Measurements from ENCODE around the gene TSSK6. TPM values are rescaled to one million over a fixed set of nuclear protein-coding genes. Genes with fewer than 3 reads are reported as not detected.
A peak's percentile ranks its signal among the peaks of the same experiment; 100 is the strongest.

Gene TSSK6
- total RNA-seq, 2 donors from 2014 or later: 1.5 to 3.6 TPM

- no peak for TF ChIP-seq CTCF (IDR thresholded peaks at IDR 0.05)
- peaks cover 25% of the 10 kb centered on the region for H3K36me3 ChIP-seq
- no peak for DNase-seq (ENCODE audit: low spot score)
- no peak overlapping the region for H3K4me3 ChIP-seq
- no peaks in the 10 kb centered on the region for H3K27me3 ChIP-seq (replicated peaks; ENCODE audit: insufficient read depth)
- no peak overlapping the region for H3K27ac ChIP-seq
- peaks cover 0 to 11% of the 10 kb centered on the region in 2 donors for H3K4me1 ChIP-seq (ENCODE audit: control insufficient read depth in 1 of 2, low read depth in 2 of 2)
- no peak for ATAC-seq (ENCODE audit: insufficient number of reproducible peaks, low FRiP score, low read depth)
- no peaks in the 10 kb centered on the region for H3K9me3 ChIP-seq
Observed at GRCh38 chr19:19507354-19507753, 8.0 kb downstream of the TSSK6 start.

GRCh38 chr19:19506592-19506991 lies 8.8 kb downstream of the TSSK6 start:
- H3K4me1 ChIP-seq (ENCODE audit: control insufficient read depth in 1 of 2, low read depth in 2 of 2): peaks cover 0 to 11% of the 10 kb centered on the region in 2 donors
- H3K36me3 ChIP-seq: peaks cover 31% of the 10 kb centered on the region
- H3K27me3 ChIP-seq (replicated peaks; ENCODE audit: insufficient read depth): no peaks in the 10 kb centered on the region
- TF ChIP-seq CTCF (IDR thresholded peaks at IDR 0.05): no peak
- ATAC-seq (ENCODE audit: insufficient number of reproducible peaks, low FRiP score, low read depth) (no peak), DNase-seq (ENCODE audit: low spot score) (no peak)
- H3K27ac ChIP-seq: peak overlapping the region in 1 of 2 donors; percentile 23
- H3K4me3 ChIP-seq: peak overlapping the region; percentile 59
- no peaks in the 10 kb centered on the region for H3K9me3 ChIP-seq

- Histone ChIP-seq H3K27me3 (replicated peaks; ENCODE audit: insufficient read depth) (no peaks in the 10 kb centered on the region), H3K27ac (peak overlapping the region in 1 of 2 donors; percentile 23), H3K4me1 (ENCODE audit: control insufficient read depth in 1 of 2, low read depth in 2 of 2) (peaks cover 0 to 11% of the 10 kb centered on the region in 2 donors), H3K36me3 (peaks cover 39% of the 10 kb centered on the region), H3K4me3 (peak overlapping the region; percentile 59), H3K9me3 (no peaks in the 10 kb centered on the region)
- ATAC-seq (ENCODE audit: insufficient number of reproducible peaks, low FRiP score, low read depth) (no peak), DNase-seq (ENCODE audit: low spot score) (no peak)
- no peak for TF ChIP-seq CTCF (IDR thresholded peaks at IDR 0.05)
Observed at GRCh38 chr19:19505669-19506326, 9.6 kb downstream of the TSSK6 start.

- no peaks in the 10 kb centered on the region for H3K27me3 ChIP-seq (replicated peaks; ENCODE audit: insufficient read depth)
- peaks cover 41% of the 10 kb centered on the region for H3K36me3 ChIP-seq
- H3K27ac ChIP-seq: no peak overlapping the region
- no peak for DNase-seq (ENCODE audit: low spot score)
- no peaks in the 10 kb centered on the region for H3K9me3 ChIP-seq
- no peak for ATAC-seq (ENCODE audit: insufficient number of reproducible peaks, low FRiP score, low read depth)
- TF ChIP-seq CTCF (IDR thresholded peaks at IDR 0.05): no peak
- no peak overlapping the region for H3K4me3 ChIP-seq
- H3K4me1 ChIP-seq (ENCODE audit: control insufficient read depth in 1 of 2, low read depth in 2 of 2): peaks cover 0 to 11% of the 10 kb centered on the region in 2 donors
Observed at GRCh38 chr19:19504754-19505668, 10.3 kb downstream of the TSSK6 start.

Data from thoracic aorta (tissue), 2 donors.